Measurements from ENCODE around the gene GCNA.

- TF ChIP-seq CTCF (conservative IDR thresholded peaks at IDR 0.05; ENCODE audit: low read length): no peak
- TF ChIP-seq EZH2phosphoT487 (IDR thresholded peaks at IDR 0.05; ENCODE audit: borderline replicate concordance, low read depth, low read length): no peak
These were observed 81.7 kb downstream of the GCNA start for GRCh38 chrX:71659959-71660358.
